Fibroblast of villous mesenchyme (primary cell): Measurements from ENCODE around the gene ETNK2. TPM values are rescaled to one million over a fixed set of nuclear protein-coding genes. Genes with fewer than 3 reads are reported as not detected.
"Not testable (repeated sequence)": the region's sequence is repeated elsewhere in the genome, so short reads cannot be mapped to it uniquely, and the experiment has no call there.

Experiments
- DNase-seq: peaks from one replicate; pipeline ENCODE4 v3.0.0-alpha.2; 2010; ENCODE audit warnings: low read depth
- H3K4me3 ChIP-seq: 2 replicates; pipeline ENCODE4 v1.5.1; 2011; ENCODE audit warnings: low read depth, mild to moderate bottlenecking, low read length
- total RNA-seq: library from RNA; depleted of rRNA; stranded (reverse); fragments of >200 nt; gene quantifications from 2 replicates; pipeline ENCODE4 v1.2.3, GENCODE V29; 2012
- TF ChIP-seq, protein P1 (sequence below): IDR thresholded peaks from 2 replicates; pipeline ENCODE4 v1.5.1; 2012; ENCODE audit warnings: low read depth, mild to moderate bottlenecking, low read length; ENCODE audit not compliant: insufficient read depth

The ETNK2 gene
- total RNA-seq, 1 donor: 15.5 TPM

DNA sequence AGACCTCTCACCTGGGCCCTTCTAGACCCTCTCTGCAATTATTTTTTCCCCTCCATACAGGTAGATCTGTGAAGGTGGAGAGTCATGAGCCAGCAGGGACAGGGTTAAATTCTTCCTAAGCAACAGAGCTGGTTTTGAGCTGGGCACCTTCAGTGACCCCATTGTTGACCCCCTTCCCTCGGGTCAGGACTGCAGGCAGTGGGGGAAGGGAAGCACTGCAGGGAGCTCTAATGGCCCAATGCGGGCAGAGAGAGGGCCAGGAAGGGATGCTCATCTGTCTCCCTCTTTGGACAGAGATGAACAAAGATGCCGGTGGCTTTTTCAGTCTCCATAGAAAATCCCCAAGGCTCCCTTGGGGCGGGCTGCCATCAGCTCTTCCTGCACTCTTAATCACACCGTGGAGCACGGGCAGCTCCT lies 57.5 kb downstream of the ETNK2 start:
- no peak for DNase-seq
- H3K4me3 ChIP-seq: no peak overlapping the region
- TF ChIP-seq, protein P1, sequence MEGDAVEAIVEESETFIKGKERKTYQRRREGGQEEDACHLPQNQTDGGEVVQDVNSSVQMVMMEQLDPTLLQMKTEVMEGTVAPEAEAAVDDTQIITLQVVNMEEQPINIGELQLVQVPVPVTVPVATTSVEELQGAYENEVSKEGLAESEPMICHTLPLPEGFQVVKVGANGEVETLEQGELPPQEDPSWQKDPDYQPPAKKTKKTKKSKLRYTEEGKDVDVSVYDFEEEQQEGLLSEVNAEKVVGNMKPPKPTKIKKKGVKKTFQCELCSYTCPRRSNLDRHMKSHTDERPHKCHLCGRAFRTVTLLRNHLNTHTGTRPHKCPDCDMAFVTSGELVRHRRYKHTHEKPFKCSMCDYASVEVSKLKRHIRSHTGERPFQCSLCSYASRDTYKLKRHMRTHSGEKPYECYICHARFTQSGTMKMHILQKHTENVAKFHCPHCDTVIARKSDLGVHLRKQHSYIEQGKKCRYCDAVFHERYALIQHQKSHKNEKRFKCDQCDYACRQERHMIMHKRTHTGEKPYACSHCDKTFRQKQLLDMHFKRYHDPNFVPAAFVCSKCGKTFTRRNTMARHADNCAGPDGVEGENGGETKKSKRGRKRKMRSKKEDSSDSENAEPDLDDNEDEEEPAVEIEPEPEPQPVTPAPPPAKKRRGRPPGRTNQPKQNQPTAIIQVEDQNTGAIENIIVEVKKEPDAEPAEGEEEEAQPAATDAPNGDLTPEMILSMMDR: no peak

DNA sequence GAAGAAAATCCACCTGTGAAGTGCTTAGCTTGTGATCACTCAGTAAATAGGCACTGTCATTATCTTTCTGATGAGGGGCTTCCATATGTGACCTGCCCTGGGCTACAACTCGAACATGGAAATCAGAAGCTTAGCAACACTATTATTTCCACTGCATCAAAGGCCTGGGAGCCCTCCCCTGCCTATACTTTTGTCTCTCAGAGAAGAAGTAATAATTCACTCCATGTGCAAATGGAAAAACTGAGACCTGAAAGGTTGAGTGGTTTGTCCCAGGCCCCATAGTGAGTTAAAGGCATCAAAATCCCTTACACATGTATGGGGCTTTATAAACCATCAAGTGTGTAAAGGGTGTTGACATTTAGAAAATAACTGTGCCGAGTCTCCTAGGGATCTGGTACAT lies 58.1 kb downstream of the ETNK2 start:
- no peak for DNase-seq
- no peak overlapping the region for H3K4me3 ChIP-seq
- TF ChIP-seq, protein P1: no peak

DNA sequence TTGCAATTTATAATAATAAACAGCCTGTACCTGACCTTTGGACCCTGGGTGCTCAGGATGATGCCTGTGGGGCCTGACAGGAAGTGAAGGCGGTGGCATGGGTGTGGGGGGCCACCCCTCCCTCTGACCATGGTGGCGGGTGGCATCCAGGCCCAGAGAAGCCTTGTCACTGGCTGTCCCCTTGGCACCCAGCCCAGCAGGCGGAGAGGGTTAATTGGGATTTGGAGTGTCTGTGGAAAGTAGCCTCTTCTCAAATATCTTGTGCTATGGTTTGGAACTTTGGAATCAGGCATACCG lies 58.5 kb downstream of the ETNK2 start:
- TF ChIP-seq, protein P1: no peak
- DNase-seq: no peak
- no peak overlapping the region for H3K4me3 ChIP-seq

DNA sequence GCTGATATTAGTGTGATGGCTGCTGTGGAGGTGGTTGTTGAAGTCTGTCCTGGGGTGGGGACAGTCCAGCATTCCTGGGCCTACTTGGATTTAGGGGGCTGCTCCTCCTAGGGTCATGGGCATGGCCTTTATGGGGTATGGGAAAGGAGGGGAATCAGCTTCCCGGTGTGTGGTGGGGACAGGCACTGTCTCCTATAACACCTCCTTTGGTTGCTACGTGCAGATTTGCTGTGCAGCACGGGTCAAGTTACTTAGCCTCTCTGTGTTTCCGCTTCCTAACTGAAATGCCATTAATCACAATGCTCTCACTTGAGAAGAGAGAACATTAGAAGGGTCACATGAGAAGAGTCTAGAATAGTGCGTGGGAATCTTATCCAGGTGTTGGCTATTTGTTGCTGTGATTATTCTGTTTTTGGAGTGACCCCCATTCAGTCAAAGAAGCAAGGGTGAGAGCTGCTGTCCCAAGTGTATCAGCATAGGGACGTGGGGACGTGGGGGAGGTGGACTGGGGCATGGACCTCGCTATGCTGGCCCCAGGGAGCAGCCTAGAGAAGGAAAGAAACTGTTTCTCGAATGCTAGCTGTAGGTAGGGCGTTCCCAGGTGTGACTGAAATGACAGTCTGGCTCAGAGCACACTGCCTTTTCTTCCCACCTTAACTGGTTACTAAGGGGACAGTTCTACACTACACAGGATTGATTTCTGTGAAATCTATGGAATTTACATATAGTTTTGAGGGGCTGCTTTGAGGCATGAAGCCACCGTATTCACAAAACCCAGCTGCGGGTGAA lies 59.0 kb downstream of the ETNK2 start:
- DNase-seq: no peak
- no peak overlapping the region for H3K4me3 ChIP-seq
- TF ChIP-seq, protein P1: no peak

DNA sequence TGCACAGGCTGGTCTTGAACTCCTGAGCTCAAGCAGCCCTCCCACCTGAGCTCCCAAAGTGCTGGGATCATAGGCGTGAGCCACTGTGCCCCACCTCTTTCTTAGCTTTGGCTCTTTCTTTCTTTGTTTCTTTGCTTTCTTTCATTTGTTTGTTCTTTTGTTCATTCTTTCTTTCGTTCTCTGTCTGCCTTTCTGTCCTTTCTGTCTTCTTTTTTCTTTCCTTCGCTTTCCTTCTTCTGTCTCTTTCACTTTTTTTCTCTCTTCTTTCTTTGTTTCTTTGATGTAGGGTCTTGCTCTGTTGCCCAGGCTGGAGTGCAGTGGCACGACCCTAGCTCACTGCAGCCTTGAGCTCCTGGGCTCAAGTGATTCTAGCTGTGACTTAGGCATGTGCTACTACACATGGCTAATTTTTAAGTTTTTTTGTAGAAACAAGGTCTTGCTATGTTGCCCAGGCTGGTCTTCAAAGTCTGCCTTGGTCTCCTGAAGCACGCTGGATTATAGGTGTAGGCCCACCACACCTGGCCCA lies 60.0 kb downstream of the ETNK2 start:
- H3K4me3 ChIP-seq: no peak overlapping the region
- TF ChIP-seq, protein P1: no peak
- no peak for DNase-seq

DNA sequence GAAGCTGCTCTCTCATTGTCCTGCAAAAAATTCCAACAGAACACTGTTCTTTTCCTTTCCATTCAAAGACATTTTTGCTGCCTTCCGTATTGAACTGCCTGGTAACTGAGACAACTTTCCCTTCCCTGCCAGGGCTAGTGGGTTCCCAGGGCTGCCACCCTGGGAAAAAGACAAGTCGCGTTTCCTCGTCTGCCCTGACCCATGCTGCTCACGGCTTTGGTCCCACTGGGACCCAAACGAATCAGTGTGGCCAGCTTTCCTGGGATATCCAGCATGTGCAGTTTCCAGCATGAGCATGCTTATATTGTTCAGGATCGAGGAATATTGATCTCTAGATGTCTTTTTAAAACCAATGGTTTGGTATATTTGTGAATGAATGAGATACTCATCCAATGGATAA lies 60.8 kb downstream of the ETNK2 start:
- no peak overlapping the region for H3K4me3 ChIP-seq
- TF ChIP-seq, protein P1: no peak
- DNase-seq: no peak

DNA sequence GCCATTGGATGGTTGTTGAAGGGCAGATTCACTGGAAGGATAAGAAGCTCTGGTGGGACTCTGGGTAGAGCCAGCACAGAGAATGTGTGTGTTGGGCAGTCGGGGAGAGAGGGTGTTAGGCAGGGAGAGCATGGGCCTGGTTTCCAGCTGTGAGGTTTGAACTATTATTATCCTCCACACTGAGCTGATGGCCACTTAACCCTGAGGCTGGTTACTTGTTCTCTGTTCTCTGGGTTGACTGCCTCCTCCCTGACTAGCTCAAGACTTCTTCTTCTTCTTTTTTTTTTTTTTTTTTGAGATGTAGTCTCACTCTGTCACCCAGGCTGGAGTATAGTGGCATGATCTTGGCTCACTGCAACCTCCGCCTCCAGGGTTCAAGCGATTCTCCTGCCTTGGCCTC lies 61.7 kb downstream of the ETNK2 start:
- DNase-seq, H3K4me3 ChIP-seq: not testable (repeated sequence)
